ENCODE measurements around the gene POU2F3. TPM values are rescaled to one million over a fixed set of nuclear protein-coding genes. Genes with fewer than 3 reads are reported as not detected.

The POU2F3 gene
- total RNA-seq, 2 donors from 2014 or later, result 0.26 TPM; not detected in 1

DNA sequence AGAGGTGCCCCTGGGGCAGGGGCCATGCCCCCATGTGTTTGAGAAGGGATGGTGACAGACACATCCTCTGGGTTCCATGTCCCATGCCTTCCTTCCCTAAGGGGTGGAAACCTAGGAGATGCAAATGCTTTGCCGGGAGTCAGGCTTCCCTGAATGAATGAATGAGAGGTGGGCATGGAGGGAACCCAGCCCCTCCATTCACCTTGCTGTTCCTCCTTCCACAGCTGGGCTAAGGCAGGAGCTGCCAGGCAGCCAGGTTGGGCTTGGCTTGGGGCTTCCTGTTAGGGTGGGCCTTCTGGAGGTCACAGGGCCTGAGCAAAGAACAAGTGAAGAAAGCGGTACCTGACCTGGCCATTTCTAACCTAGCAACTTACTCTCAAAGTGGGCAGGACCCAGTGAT is 926 bp downstream of the POU2F3 start:
- DNase-seq, result no peak
- TF ChIP-seq CTCF (IDR thresholded peaks at IDR 0.05) (no peak), POLR2A (IDR thresholded peaks at IDR 0.05) (no peak)
- Histone ChIP-seq H3K27me3 (no peaks in the 10 kb centered on the region), H3K27ac (no peak overlapping the region), H3K4me3 (no peak overlapping the region), H3K4me1 (peaks cover 17% of the 10 kb centered on the region), H3K36me3 (replicated peaks in 1 of 2; ENCODE audit: insufficient read depth in 1 of 2, low read depth in 2 of 2) (no peaks in the 10 kb centered on the region), H3K9me3 (no peaks in the 10 kb centered on the region)
- no peak for ATAC-seq
- intact Hi-C loops (cut with DNase I), result no loop called here
- 93 to 100% methylated on average over 2 of the region's 2 CpGs for WGBS, 2 donors

- Histone ChIP-seq H3K27me3 (no peaks in the 10 kb centered on the region), H3K9me3 (no peaks in the 10 kb centered on the region), H3K36me3 (replicated peaks in 1 of 2; ENCODE audit: insufficient read depth in 1 of 2, low read depth in 2 of 2) (no peaks in the 10 kb centered on the region), H3K27ac (no peak overlapping the region), H3K4me1 (peaks cover 17% of the 10 kb centered on the region), H3K4me3 (no peak overlapping the region)
- ATAC-seq (no peak), DNase-seq (no peak)
- intact Hi-C loops (cut with DNase I), result no loop called here
- 90 to 95% methylated on average over 3 to 7 of the region's 7 CpGs for whole genome bisulfite sequencing, 2 donors
- TF ChIP-seq POLR2A (IDR thresholded peaks at IDR 0.05), result no peak
- TF ChIP-seq CTCF (IDR thresholded peaks at IDR 0.05), result no peak
Measured at GRCh38 chr11:120241277-120241676, 1.3 kb downstream of the POU2F3 start.

GRCh38 chr11:120243221-120243620 is 3.3 kb downstream of the POU2F3 start:
- peaks cover 17% of the 10 kb centered on the region for H3K4me1 ChIP-seq
- no peaks in the 10 kb centered on the region for H3K36me3 ChIP-seq (replicated peaks in 1 of 2; ENCODE audit: insufficient read depth in 1 of 2, low read depth in 2 of 2)
- ATAC-seq (no peak), DNase-seq (no peak)
- intact Hi-C loops (cut with DNase I), result no loop called here
- no peak overlapping the region for H3K27ac ChIP-seq
- 64 to 82% methylated on average over 3 to 4 of the region's 4 CpGs for WGBS, 2 donors
- H3K4me3 ChIP-seq, result no peak overlapping the region
- H3K27me3 ChIP-seq, result no peaks in the 10 kb centered on the region
- H3K9me3 ChIP-seq, result no peaks in the 10 kb centered on the region
- TF ChIP-seq POLR2A (IDR thresholded peaks at IDR 0.05), result no peak
- no peak for TF ChIP-seq CTCF (IDR thresholded peaks at IDR 0.05)

GRCh38 chr11:120244476-120245365 is 4.8 kb downstream of the POU2F3 start:
- Histone ChIP-seq H3K9me3 (no peaks in the 10 kb centered on the region), H3K4me3 (no peak overlapping the region), H3K27ac (no peak overlapping the region), H3K4me1 (peaks cover 14% of the 10 kb centered on the region), H3K36me3 (replicated peaks in 1 of 2; ENCODE audit: insufficient read depth in 1 of 2, low read depth in 2 of 2) (no peaks in the 10 kb centered on the region), H3K27me3 (no peaks in the 10 kb centered on the region)
- WGBS, 2 donors, result 55 to 65% methylated on average over 12 to 13 of the region's 13 CpGs
- ATAC-seq, result no peak
- TF ChIP-seq CTCF (IDR thresholded peaks at IDR 0.05) (no peak), POLR2A (IDR thresholded peaks at IDR 0.05) (no peak)
- no peak for DNase-seq
- intact Hi-C loops (cut with DNase I), result no loop called here

- Histone ChIP-seq H3K36me3 (replicated peaks in 1 of 2; ENCODE audit: insufficient read depth in 1 of 2, low read depth in 2 of 2) (no peaks in the 10 kb centered on the region), H3K4me1 (peaks cover 7% of the 10 kb centered on the region), H3K4me3 (no peak overlapping the region), H3K27ac (no peak overlapping the region), H3K9me3 (no peaks in the 10 kb centered on the region), H3K27me3 (no peaks in the 10 kb centered on the region)
- intact Hi-C loops (cut with DNase I), result no loop called here
- ATAC-seq (no peak), DNase-seq (no peak)
- WGBS, 2 donors, result 77 to 78% methylated on average over 1 of the region's 1 CpG
- TF ChIP-seq CTCF (IDR thresholded peaks at IDR 0.05) (no peak), POLR2A (IDR thresholded peaks at IDR 0.05) (no peak)
Measured at GRCh38 chr11:120245434-120245833, 5.5 kb downstream of the POU2F3 start.

Data from body of pancreas (tissue), 4 donors.